HG02938 (cell line): ENCODE measurements around the gene ASPG.

Experiments used
- ATAC-seq: cut with Tn5 transposase; IDR thresholded peaks from one replicate; pipeline ENCODE4 v1.9.1; 2021; ENCODE audit warnings: mild to moderate bottlenecking, moderate library complexity; ENCODE audit not compliant: unreplicated experiment

ASPG gene

GRCh38 chr14:104104076-104104901, 18.8 kb downstream of the ASPG start:
- no peak for ATAC-seq

GRCh38 chr14:104105071-104105821, 19.7 kb downstream of the ASPG start:
- no peak for ATAC-seq

- ATAC-seq = no peak
Measured at GRCh38 chr14:104105822-104106470, 20.4 kb downstream of the ASPG start.

GRCh38 chr14:104106471-104106991, 21.0 kb downstream of the ASPG start:
- no peak for ATAC-seq

GRCh38 chr14:104107101-104107581, 21.6 kb downstream of the ASPG start:
- no peak for ATAC-seq

- no peak for ATAC-seq
Measured at GRCh38 chr14:104107611-104108569, 22.4 kb downstream of the ASPG start.

GRCh38 chr14:104108570-104109541, 23.4 kb downstream of the ASPG start:
- ATAC-seq = no peak

- no peak for ATAC-seq
Measured at GRCh38 chr14:104109731-104110361, 24.3 kb downstream of the ASPG start.

- ATAC-seq = no peak
Measured at GRCh38 chr14:104110491-104111209, 25.1 kb downstream of the ASPG start.

- no peak for ATAC-seq
Measured at GRCh38 chr14:104111301-104112112, 26.0 kb downstream of the ASPG start.

GRCh38 chr14:104112113-104112505, 26.6 kb downstream of the ASPG start:
- no peak for ATAC-seq

- no peak for ATAC-seq
Measured at GRCh38 chr14:104112609-104113571, 27.4 kb downstream of the ASPG start.

- ATAC-seq = no peak
Measured at GRCh38 chr14:104113631-104114420, 28.3 kb downstream of the ASPG start.

GRCh38 chr14:104114421-104115130, 29.1 kb downstream of the ASPG start:
- no peak for ATAC-seq
